SU-DHL-6 (cell line): ENCODE results near the gene FRMPD4.

Experiments
- CTCF ChIP-seq: fragments of 200-600 bp; sonication (generic); IDR thresholded peaks from one replicate; pipeline ENCODE4 v1.5.1; 2017; ENCODE audit warnings: antibody characterized with exemption, mild to moderate bottlenecking, low read length, moderate library complexity; ENCODE audit not compliant: insufficient read depth, poor library complexity, severe bottlenecking
- EZH2phosphoT487 ChIP-seq: fragments of 200-600 bp; sonication (generic), shearing (Covaris generic); conservative IDR thresholded peaks from 2 replicates; pipeline ENCODE4 v1.6.1; 2018; ENCODE audit warnings: mild to moderate bottlenecking, antibody characterized with exemption, low read length, moderate library complexity, mixed read lengths

- TF ChIP-seq CTCF (no peak), EZH2phosphoT487 (no peak)
Observed at GRCh38 chrX:12223650-12224049, 85.4 kb downstream of the FRMPD4 start.
